ENCODE measurements around the gene DPF3. TPM values are rescaled to one million over a fixed set of nuclear protein-coding genes. Genes with fewer than 3 reads are reported as not detected.

Gene DPF3
- polyA plus RNA-seq, 2 of the 4 experiments (the other 2 are of a cell fraction), result 0.05 to 0.09 TPM

- TF ChIP-seq RFX5 (IDR thresholded peaks at IDR 0.05), result no peak
- TF ChIP-seq NR3C1 (IDR thresholded peaks at IDR 0.05), result no peak
- TF ChIP-seq RCOR1 (IDR thresholded peaks at IDR 0.05; ENCODE audit: low read depth, low read length), result no peak
- TF ChIP-seq REST (IDR thresholded peaks at IDR 0.05), result no peak
- TF ChIP-seq FOSL2 (IDR thresholded peaks at IDR 0.05), result no peak
- no peak for TF ChIP-seq FOSL2 (CRISPR knock-in tag; IDR thresholded peaks at IDR 0.05)
- TF ChIP-seq ZNF302 (CRISPR knock-in tag; IDR thresholded peaks at IDR 0.05), result no peak
- no peak overlapping the region for H3K4me3 ChIP-seq
- ChIA-PET POLR2A (no interaction called here), CTCF (no interaction called here)
- H3K27ac ChIP-seq, result no peak overlapping the region
- 24% methylated on average over 4 of the region's 4 CpGs for WGBS (ENCODE audit: missing lambda C conversion rate)
- no peak for ATAC-seq
- DNase-seq (ENCODE audit: low read depth in 1 of 2, low spot score in 1 of 2), result no peak
- no peak overlapping the region for H3K4me2 ChIP-seq
- peaks cover 14% of the 10 kb centered on the region for H3K4me1 ChIP-seq
- no peaks in the 10 kb centered on the region for H3K9me3 ChIP-seq
- FAIRE-seq, result no peak
Observed at GRCh38 chr14:72603639-72604038, 290.3 kb downstream of the DPF3 start.

- ChIA-PET POLR2A (no interaction called here), CTCF (interaction anchor here (0.7 kb wide), 1 partner anchor 18 kb away, joined by 3 read pairs; no protein-coding TSS in a partner anchor)
- no peak for DNase-seq (ENCODE audit: low read depth in 1 of 2, low spot score in 1 of 2)
- no peak overlapping the region for H3K4me3 ChIP-seq
- no peak for ATAC-seq
- WGBS (ENCODE audit: missing lambda C conversion rate), result 66% methylated on average over 9 of the region's 9 CpGs
- FAIRE-seq, result no peak
- no peak overlapping the region for H3K4me2 ChIP-seq
- no peak for TF ChIP-seq BHLHE40 (IDR thresholded peaks at IDR 0.05; ENCODE audit: low read depth, low read length)
- H3K9me3 ChIP-seq, result no peaks in the 10 kb centered on the region
- no peak overlapping the region for H3K27ac ChIP-seq
- H3K4me1 ChIP-seq, result no peaks in the 10 kb centered on the region
Observed at GRCh38 chr14:72600551-72601330, 293.2 kb downstream of the DPF3 start.

- no peak overlapping the region for H3K4me2 ChIP-seq
- no peaks in the 10 kb centered on the region for H3K9me3 ChIP-seq
- DNase-seq (ENCODE audit: low read depth in 1 of 2, low spot score in 1 of 2) (no peak), FAIRE-seq (no peak), ATAC-seq (no peak)
- ChIA-PET CTCF (interaction anchor here (0.7 kb wide), 1 partner anchor 17 kb away, joined by 3 read pairs; no protein-coding TSS in a partner anchor), POLR2A (no interaction called here)
- H3K4me3 ChIP-seq, result no peak overlapping the region
- 73% methylated on average over 14 of the region's 16 CpGs for WGBS (ENCODE audit: missing lambda C conversion rate)
- no peak overlapping the region for H3K27ac ChIP-seq
- H3K4me1 ChIP-seq, result 0 out of 3 replicates have a peak, but pooled peaks cover 4% of the 10 kb centered on the region
- TF ChIP-seq CEBPB (IDR thresholded peaks at IDR 0.05), result no peak
- no peak for TF ChIP-seq HOXB13 (CRISPR knock-in tag; IDR thresholded peaks at IDR 0.05; ENCODE audit: low read depth)
- no peak for TF ChIP-seq FOXS1 (CRISPR knock-in tag; IDR thresholded peaks at IDR 0.05)
- no peak for TF ChIP-seq ATOH8 (CRISPR knock-in tag; IDR thresholded peaks at IDR 0.05; ENCODE audit: low read depth)
- no peak for TF ChIP-seq MAX (IDR thresholded peaks at IDR 0.05)
- no peak for TF ChIP-seq RAD21 (conservative IDR thresholded peaks at IDR 0.05 in 1 of 2, IDR thresholded peaks at IDR 0.05 in 1 of 2)
- TF ChIP-seq TFCP2L1 (CRISPR knock-in tag; IDR thresholded peaks at IDR 0.05), result no peak
- TF ChIP-seq JUN (IDR thresholded peaks at IDR 0.05), result no peak
- TF ChIP-seq ZC3H11A (IDR thresholded peaks at IDR 0.05), result no peak
- TF ChIP-seq TP53 (CRISPR knock-in tag; IDR thresholded peaks at IDR 0.05), result no peak
- TF ChIP-seq MAZ (IDR thresholded peaks at IDR 0.05; ENCODE audit: borderline replicate concordance, low read depth, low read length), result no peak
Observed at GRCh38 chr14:72599579-72600470, 294.1 kb downstream of the DPF3 start.

Measured in A549 (cell line).